Stimulated activated CD4-positive, alpha-beta T cell treated with anti-CD3 and anti-CD28 coated beads, Interleukin-1b, Interleukin-23, amount 100 ng/mL, for 1 hour (primary cell): ENCODE data around the gene PRRT2.
"Not testable (repeated sequence)": the region's sequence is repeated elsewhere in the genome, so short reads cannot be mapped to it uniquely, and the experiment has no call there.

Source experiments
- DNase-seq, 2 donors: peaks; one replicate each; pipeline ENCODE4 v3.0.0-alpha.2; 2020; ENCODE audit warnings: low read depth in 2 of 2

The PRRT2 gene

GRCh38 chr16:29790949-29791844 is 20.8 kb upstream of the PRRT2 start:
- no peak for DNase-seq

GRCh38 chr16:29791845-29792807 is 19.9 kb upstream of the PRRT2 start:
- no peak for DNase-seq

- not testable (repeated sequence) for DNase-seq
Measured at GRCh38 chr16:29793153-29793552, 18.8 kb upstream of the PRRT2 start.

GRCh38 chr16:29794231-29794710 is 17.7 kb upstream of the PRRT2 start:
- DNase-seq = no peak

- DNase-seq = no peak
Measured at GRCh38 chr16:29802416-29802935, 9.5 kb upstream of the PRRT2 start.

GRCh38 chr16:29804020-29804419 is 8.0 kb upstream of the PRRT2 start:
- no peak for DNase-seq

- no peak for DNase-seq
Measured at GRCh38 chr16:29804455-29805231, 7.3 kb upstream of the PRRT2 start.

GRCh38 chr16:29805232-29806098 is 6.5 kb upstream of the PRRT2 start:
- peak; percentile 93 to 95 for DNase-seq

- DNase-seq = peak in 1 of 2 donors; percentile 60
Measured at GRCh38 chr16:29806099-29806579, 5.9 kb upstream of the PRRT2 start, which contains the start of gene MAZ. TSS of gene MAZ (plus strand) at chr16:29806529. CDS start at chr16:29806702, 173 bp downstream.

GRCh38 chr16:29806641-29807425 is 5.2 kb upstream of the PRRT2 start:
- peak in 1 of 2 donors; percentile 38 for DNase-seq

GRCh38 chr16:29807426-29808218 is 4.4 kb upstream of the PRRT2 start:
- DNase-seq = peak; percentile 66 to 70

GRCh38 chr16:29808219-29808900 is 3.6 kb upstream of the PRRT2 start:
- DNase-seq = no peak

GRCh38 chr16:29809031-29809747 is 2.8 kb upstream of the PRRT2 start:
- DNase-seq = no peak

GRCh38 chr16:29809850-29810698 is 1.9 kb upstream of the PRRT2 start:
- DNase-seq = no peak

GRCh38 chr16:29810699-29811169 is 1.3 kb upstream of the PRRT2 start:
- no peak for DNase-seq
